Thoracic aorta (tissue), 2 donors: ENCODE results near the gene TIPARP. TPM values are rescaled to one million over a fixed set of nuclear protein-coding genes. Genes with fewer than 3 reads are reported as not detected.

Experiments used
- ATAC-seq: fragments of 150-250 bp; one replicate; pipeline ENCODE4 v1.8.0; 2017; ENCODE audit warnings: low read depth; ENCODE audit not compliant: insufficient number of reproducible peaks, low FRiP score
- DNase-seq: peaks from one replicate; pipeline ENCODE4 v3.0.0-alpha.2; 2020; ENCODE audit warnings: low spot score
- H3K27ac ChIP-seq, 2 donors: fragments of 200-600 bp; sonication (generic); 1 replicate in 1 of 2; 2 replicates in 1 of 2; pipeline ENCODE4 v1.5.1; 2016; ENCODE audit warnings: mild to moderate bottlenecking in 2 of 2, moderate library complexity in 2 of 2
- H3K27me3 ChIP-seq: fragments of 200-600 bp; sonication (generic); replicated peaks from 2 replicates; pipeline ENCODE4 v1.6.0; 2016; ENCODE audit warnings: mild to moderate bottlenecking; ENCODE audit not compliant: insufficient read depth
- H3K36me3 ChIP-seq: fragments of 200-600 bp; sonication (generic); one replicate; pipeline ENCODE4 v1.5.1; 2016
- H3K4me1 ChIP-seq, 2 donors: fragments of 200-600 bp; sonication (generic); 1 replicate in 1 of 2; 2 replicates in 1 of 2; pipeline versions ENCODE4 v1.5.1 to v1.6.0; 2016; ENCODE audit warnings: low read depth in 2 of 2, mild to moderate bottlenecking in 1 of 2; ENCODE audit not compliant: control insufficient read depth in 1 of 2
- H3K4me3 ChIP-seq: fragments of 200-600 bp; sonication (generic); 2 replicates; pipeline ENCODE4 v1.5.1; 2016; ENCODE audit warnings: mild to moderate bottlenecking
- H3K9me3 ChIP-seq: fragments of 200-600 bp; sonication (generic); 2 replicates; pipeline ENCODE4 v1.5.1; 2016
- total RNA-seq, 2 donors: library from RNA; depleted of rRNA; stranded (reverse); fragments of >200 nt; gene quantifications; one replicate each; pipeline versions ENCODE4 v1.1.0 to v1.2.3, GENCODE V29; 2016
- TF ChIP-seq, protein P1 (sequence below): fragments of 200-600 bp; sonication (generic); IDR thresholded peaks from one replicate; pipeline ENCODE4 v1.5.1; 2019; ENCODE audit warnings: antibody characterized with exemption

TIPARP gene
- 10 to 100 TPM; 19.8 to 77.2 TPM for total RNA-seq

DNA sequence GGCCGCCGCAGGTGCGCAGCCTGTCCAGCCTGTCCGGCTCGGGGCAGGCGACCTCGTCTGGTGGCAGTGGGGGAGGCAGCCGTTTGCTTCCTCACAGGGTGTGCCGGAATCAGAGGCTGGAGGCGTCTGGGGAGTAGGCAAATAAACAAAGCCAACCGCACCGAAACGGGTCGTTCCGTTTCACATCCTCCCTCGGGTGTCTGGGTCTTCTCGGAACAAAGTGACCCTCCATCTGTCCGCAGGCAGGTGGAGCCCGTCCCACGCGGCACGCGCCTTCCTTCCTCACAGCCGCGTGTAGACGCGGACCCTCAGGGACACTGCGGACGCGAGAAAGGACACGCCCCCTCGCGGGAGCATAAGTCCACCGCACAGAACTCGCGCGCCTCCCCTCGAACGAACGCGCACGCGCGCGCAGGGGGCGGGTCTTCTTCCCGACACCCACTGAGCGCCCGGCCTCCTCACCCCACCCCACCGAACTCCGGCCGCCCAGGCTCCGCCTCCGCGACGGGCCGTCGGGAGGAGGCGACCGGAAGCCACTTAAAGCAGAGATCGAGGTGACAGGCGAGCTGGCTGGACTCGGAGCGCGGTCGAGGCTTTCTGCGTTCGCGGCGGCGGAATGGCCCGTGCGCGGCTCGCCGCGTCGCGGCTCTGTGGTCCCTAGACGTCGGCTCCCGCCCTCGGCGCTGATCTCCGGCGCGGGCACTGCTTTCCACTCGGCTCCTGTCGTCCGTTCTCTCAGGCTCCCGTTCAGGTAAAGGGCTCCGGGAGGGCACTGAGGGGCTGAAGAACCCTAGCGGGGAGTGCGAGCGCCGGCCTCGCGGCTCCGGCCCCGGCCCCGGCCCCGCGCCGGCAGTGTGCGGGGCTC lies at the start of gene TIPARP:
TIPARP (plus strand) TSS at position 545 of the 865 bp plus-strand sequence. CDS start 3,108 bp downstream, outside the sequence.
- Histone ChIP-seq H3K27ac (peak within 1 kb of the TSS; percentile 91 to 98), H3K27me3 (no peaks in the 10 kb centered on the region), H3K4me1 (peaks cover 12 to 30% of the 10 kb centered on the region in 2 donors), H3K4me3 (peak within 1 kb of the TSS; percentile 95), H3K36me3 (peaks cover 6% of the 10 kb centered on the region), H3K9me3 (no peaks in the 10 kb centered on the region)
- TF ChIP-seq, protein P1, sequence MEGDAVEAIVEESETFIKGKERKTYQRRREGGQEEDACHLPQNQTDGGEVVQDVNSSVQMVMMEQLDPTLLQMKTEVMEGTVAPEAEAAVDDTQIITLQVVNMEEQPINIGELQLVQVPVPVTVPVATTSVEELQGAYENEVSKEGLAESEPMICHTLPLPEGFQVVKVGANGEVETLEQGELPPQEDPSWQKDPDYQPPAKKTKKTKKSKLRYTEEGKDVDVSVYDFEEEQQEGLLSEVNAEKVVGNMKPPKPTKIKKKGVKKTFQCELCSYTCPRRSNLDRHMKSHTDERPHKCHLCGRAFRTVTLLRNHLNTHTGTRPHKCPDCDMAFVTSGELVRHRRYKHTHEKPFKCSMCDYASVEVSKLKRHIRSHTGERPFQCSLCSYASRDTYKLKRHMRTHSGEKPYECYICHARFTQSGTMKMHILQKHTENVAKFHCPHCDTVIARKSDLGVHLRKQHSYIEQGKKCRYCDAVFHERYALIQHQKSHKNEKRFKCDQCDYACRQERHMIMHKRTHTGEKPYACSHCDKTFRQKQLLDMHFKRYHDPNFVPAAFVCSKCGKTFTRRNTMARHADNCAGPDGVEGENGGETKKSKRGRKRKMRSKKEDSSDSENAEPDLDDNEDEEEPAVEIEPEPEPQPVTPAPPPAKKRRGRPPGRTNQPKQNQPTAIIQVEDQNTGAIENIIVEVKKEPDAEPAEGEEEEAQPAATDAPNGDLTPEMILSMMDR = peak; percentile 73
- ATAC-seq (peak; percentile 82), DNase-seq (peak; percentile 98)

DNA sequence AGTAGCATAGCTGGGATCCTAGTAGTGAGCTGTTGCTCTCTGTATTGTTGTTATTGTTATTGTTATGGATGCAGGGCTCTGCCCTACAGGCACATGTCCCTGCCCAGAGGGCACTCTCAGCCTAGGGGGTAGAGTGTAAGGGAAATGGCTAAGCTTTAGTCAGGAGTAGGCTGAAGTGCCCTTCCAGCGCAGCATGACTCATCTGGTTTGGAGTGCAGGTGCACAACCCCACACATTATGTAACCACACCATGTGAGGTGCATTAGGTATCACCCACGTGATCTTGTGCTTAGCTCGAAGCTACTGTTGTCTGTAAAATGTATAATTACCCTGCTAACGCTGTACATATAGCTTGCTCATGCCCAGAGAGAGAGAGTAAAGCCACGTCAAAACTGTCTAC lies 48.3 kb upstream of the TIPARP start:
- TF ChIP-seq, protein P1 = no peak
- DNase-seq = no peak
- Histone ChIP-seq H3K9me3 (no peaks in the 10 kb centered on the region), H3K36me3 (no peaks in the 10 kb centered on the region), H3K4me1 (no peaks in the 10 kb centered on the region), H3K27me3 (no peaks in the 10 kb centered on the region), H3K27ac (no peak overlapping the region), H3K4me3 (no peak overlapping the region)
- no peak for ATAC-seq

- H3K4me3 ChIP-seq = no peak overlapping the region
- DNase-seq (no peak), ATAC-seq (no peak)
- H3K27me3 ChIP-seq = no peaks in the 10 kb centered on the region
- H3K9me3 ChIP-seq = no peaks in the 10 kb centered on the region
- peaks cover 0 to 2% of the 10 kb centered on the region in 2 donors for H3K4me1 ChIP-seq
- H3K36me3 ChIP-seq = no peaks in the 10 kb centered on the region
- TF ChIP-seq, protein P1 = no peak
- H3K27ac ChIP-seq = no peak overlapping the region
Measured at GRCh38 chr3:156627946-156628569, 46.3 kb upstream of the TIPARP start.

GRCh38 chr3:156628836-156629618 lies 45.4 kb upstream of the TIPARP start:
- no peaks in the 10 kb centered on the region for H3K36me3 ChIP-seq
- TF ChIP-seq, protein P1 = no peak
- no peak for DNase-seq
- H3K4me1 ChIP-seq = peaks cover 0 to 12% of the 10 kb centered on the region in 2 donors
- ATAC-seq = no peak
- H3K9me3 ChIP-seq = no peaks in the 10 kb centered on the region
- H3K27me3 ChIP-seq = no peaks in the 10 kb centered on the region
- no peak overlapping the region for H3K27ac ChIP-seq
- no peak overlapping the region for H3K4me3 ChIP-seq
